ENCODE measurements around the gene SPATS2. TPM values are rescaled to one million over a fixed set of nuclear protein-coding genes. Genes with fewer than 3 reads are reported as not detected.

Gene SPATS2
- total and polyA plus RNA-seq, 10 of the 15 experiments (the other 5 are each of a cell fraction or from before 2014, with no cell fraction given), result 9.0 to 54.2 (median 27.5) TPM

- ATAC-seq, result no peak
- SMC1A ChIA-PET (ENCODE audit: uncharacterized antibody, unreplicated experiment), result interaction anchor here (3.2 kb wide), 1 partner anchor 28 kb away, joined by 30 read pairs; no protein-coding TSS in a partner anchor
- Histone ChIP-seq H3K27me3 (replicated peaks in 1 of 2; ENCODE audit: control insufficient read depth in 2 of 2, insufficient read depth in 2 of 2, low read length in 1 of 2) (peaks cover 2% of the 10 kb centered on the region in 2 experiments; a peak in 2 of 4 replicates), H3K36me3 (ENCODE audit: control insufficient read depth in 2 of 2, insufficient read depth in 2 of 2, low read length in 1 of 2) (peaks cover 7 to 16% of the 10 kb centered on the region in 2 experiments; a peak in 3 of 4 replicates), H3K27ac (ENCODE audit: control insufficient read depth, insufficient read depth) (no peak overlapping the region), H3K9ac (ENCODE audit: control insufficient read depth, insufficient read depth, low read length) (no peak overlapping the region), H3K4me3 (no peak overlapping the region), H3K4me2 (ENCODE audit: control insufficient read depth, insufficient read depth) (no peak overlapping the region), H3K9me3 (replicated peaks; ENCODE audit: control insufficient read depth, insufficient read depth, low read length) (no peaks in the 10 kb centered on the region), H3K79me2 (ENCODE audit: control insufficient read depth, insufficient read depth, low read length) (no peaks in the 10 kb centered on the region), H4K20me1 (ENCODE audit: control insufficient read depth, insufficient read depth) (no peaks in the 10 kb centered on the region), H3K4me1 (ENCODE audit: control insufficient read depth, insufficient read depth, low read length) (no peaks in the 10 kb centered on the region; the same call in 1 of the 2 replicates), H2AFZ (ENCODE audit: control insufficient read depth, low read depth, low read length) (no peak overlapping the region)
- no peak for DNase-seq (ENCODE audit: low read depth, low spot score)
- WGBS (ENCODE audit: insufficient coverage, insufficient replicate concordance, low lambda C conversion rate, missing lambda C conversion rate), result 92% methylated on average over 7 of the region's 7 CpGs
- RAD21 ChIA-PET (ENCODE audit: unreplicated experiment), result interaction anchor here (2.3 kb wide), 1 partner anchor 28 kb away, joined by 33 read pairs; no protein-coding TSS in a partner anchor
- POLR2A ChIA-PET, result interaction anchor here (0.5 kb wide), 1 partner anchor 20 kb away, joined by 3 read pairs; no protein-coding TSS in a partner anchor
- intact Hi-C loops (cut with micrococcal nuclease; ENCODE audit: unreplicated experiment), result no loop called here
- FAIRE-seq, result no peak
- CTCF ChIA-PET, result interaction anchor here (0.6 to 4.3 kb wide), 6 partner anchors 18 to 187 kb away, joined by 5 to 72 read pairs (median 6); no protein-coding TSS in a partner anchor
- in situ Hi-C loops (cut with MboI), result no loop called here
- TF ChIP-seq SUPT20H (IDR thresholded peaks at IDR 0.05; ENCODE audit: borderline replicate concordance, control insufficient read depth, low read depth, low read length), result no peak
- TSS peak; percentile 57 for BruUV-seq (replicated peaks)
These were observed 37.1 kb upstream of the SPATS2 start for GRCh38 chr12:49330032-49330619.

GRCh38 chr12:49330631-49331379 is 36.5 kb upstream of the SPATS2 start:
- H4K20me1 ChIP-seq (ENCODE audit: control insufficient read depth, insufficient read depth), result no peaks in the 10 kb centered on the region
- no peaks in the 10 kb centered on the region; the same call in 2 of the 3 replicates for H3K9me3 ChIP-seq (replicated peaks; ENCODE audit: control insufficient read depth, insufficient read depth, low read length)
- no peak for DNase-seq (ENCODE audit: low read depth, low spot score)
- FAIRE-seq, result no peak
- 87% methylated on average over 14 of the region's 14 CpGs for WGBS (ENCODE audit: insufficient coverage, insufficient replicate concordance, low lambda C conversion rate, missing lambda C conversion rate)
- intact Hi-C loops (cut with micrococcal nuclease; ENCODE audit: unreplicated experiment) (no loop called here), in situ Hi-C loops (cut with MboI) (no loop called here)
- no peaks in the 10 kb centered on the region for H3K79me2 ChIP-seq (ENCODE audit: control insufficient read depth, insufficient read depth, low read length)
- H3K9ac ChIP-seq (ENCODE audit: control insufficient read depth, insufficient read depth, low read length), result no peak overlapping the region
- RAD21 ChIA-PET (ENCODE audit: unreplicated experiment), result interaction anchor here (0.6 to 2.3 kb wide), 14 partner anchors 8 to 293 kb away, joined by 3 to 33 read pairs (median 5); partner anchors contain the start of genes DNAJC22, PRPF40B and TROAP
- SMC1A ChIA-PET (ENCODE audit: uncharacterized antibody, unreplicated experiment), result interaction anchor here (0.6 to 3.2 kb wide), 13 partner anchors 8 to 289 kb away, joined by 3 to 30 read pairs (median 4); partner anchors contain the start of genes DNAJC22 and TROAP
- peaks cover 7 to 16% of the 10 kb centered on the region in 2 experiments; a peak in 3 of 4 replicates for H3K36me3 ChIP-seq (ENCODE audit: control insufficient read depth in 2 of 2, insufficient read depth in 2 of 2, low read length in 1 of 2)
- no peak overlapping the region for H2AFZ ChIP-seq (ENCODE audit: control insufficient read depth, low read depth, low read length)
- no peak for TF ChIP-seq ZNF687 (IDR thresholded peaks at IDR 0.05)
- TF ChIP-seq KDM1A (IDR thresholded peaks at IDR 0.05; ENCODE audit: borderline replicate concordance), result no peak
- TF ChIP-seq POLR2A (IDR thresholded peaks at IDR 0.05; ENCODE audit: low read depth, low read length), result 0 out of 2 replicates have a peak, but pooled peaks have one; percentile 37
- BruUV-seq (replicated peaks), result no TSS peak
- no peak overlapping the region for H3K4me2 ChIP-seq (ENCODE audit: control insufficient read depth, insufficient read depth)
- H3K4me3 ChIP-seq, result no peak overlapping the region
- H3K27me3 ChIP-seq (replicated peaks in 1 of 2; ENCODE audit: control insufficient read depth in 2 of 2, insufficient read depth in 2 of 2, low read length in 1 of 2), result peaks cover 3 to 7% of the 10 kb centered on the region in 2 experiments
- ATAC-seq, result no peak
- POLR2A ChIA-PET, result interaction anchor here (1.4 to 1.9 kb wide), 2 partner anchors 8 to 11 kb away, joined by 9 read pairs; partner anchors contain the start of gene TROAP
- no peak overlapping the region for H3K27ac ChIP-seq (ENCODE audit: control insufficient read depth, insufficient read depth)
- H3K4me1 ChIP-seq (ENCODE audit: control insufficient read depth, insufficient read depth, low read length), result no peaks in the 10 kb centered on the region
- CTCF ChIA-PET, result interaction anchor here (0.6 to 4.3 kb wide), 25 partner anchors 8 to 379 kb away, joined by 3 to 72 read pairs (median 5); partner anchors contain the start of genes DNAJC22, PRPH, SPATS2 and TROAP
